GM12878 (cell line): ENCODE results near the gene ELANE. TPM values are rescaled to one million over a fixed set of nuclear protein-coding genes. Genes with fewer than 3 reads are reported as not detected.

Source experiments
- ATAC-seq: fragments of 200-7000 bp; cut with Tn5 transposase; 3 replicates; pipeline ENCODE4 v1.9.1; 2020; ENCODE audit warnings: mild to moderate bottlenecking, moderate library complexity
- BruUV-seq: library from RNA; stranded (reverse); fragments of 400-500 nt; replicated peaks from 2 replicates; lab custom pipeline; 2021; lab: Mats Ljungman, UMichigan
- CTCF ChIA-PET: fragments of 300-600 bp; sonication (Branson Sonifier 250); formaldehyde crosslinking; extraction: SDS; loops from one replicate; lab custom pipeline; 2021; ENCODE audit warnings: inconsistent platforms; lab: Yijun Ruan, JAX
- POLR2A ChIA-PET: fragments of 350-600 bp; formaldehyde crosslinking; extraction: SDS; loops from one replicate; lab custom pipeline; 2021; ENCODE audit warnings: inconsistent platforms; lab: Charles Lee
- RAD21 ChIA-PET: fragments of 300-600 bp; sonication (Branson Sonifier 250); formaldehyde crosslinking; loops from one replicate; lab custom pipeline; 2023; ENCODE audit warnings: antibody characterized with exemption; ENCODE audit not compliant: unreplicated experiment; lab: Charles Lee
- SMC1A ChIA-PET: fragments of 300-600 bp; sonication (Branson Sonifier 250); formaldehyde crosslinking; loops from one replicate; lab custom pipeline; 2023; ENCODE audit not compliant: unreplicated experiment, uncharacterized antibody; lab: Charles Lee
- DNase-seq: peaks from one replicate; pipeline ENCODE4 v3.0.0-alpha.2; 2011; ENCODE audit warnings: low read depth, low spot score
- FAIRE-seq: peaks from 3 replicates; lab custom pipeline; 2011; peaks lifted over from hg19 to GRCh38; lab: Jason Lieb, UNC
- H2AFZ ChIP-seq: 2 replicates; pipeline ENCODE4 v1.6.0; 2011; ENCODE audit warnings: low read depth, low read length, control low read depth; ENCODE audit not compliant: control insufficient read depth
- H3K27ac ChIP-seq: 2 replicates; pipeline ENCODE4 v1.5.1; 2011; ENCODE audit warnings: control low read depth; ENCODE audit not compliant: control insufficient read depth, insufficient read depth
- H3K27me3 ChIP-seq, 2 experiments: replicated peaks in 1 of 2; 2 replicates each; pipeline versions ENCODE4 v1.6.0 to v1.6.1; 2011; ENCODE audit warnings: low read length in 1 of 2; ENCODE audit not compliant: control insufficient read depth in 2 of 2, insufficient read depth in 2 of 2
- H3K36me3 ChIP-seq, 2 experiments: 2 replicates each; pipeline ENCODE4 v1.5.1; 2011; ENCODE audit warnings: low read length in 1 of 2; ENCODE audit not compliant: control insufficient read depth in 2 of 2, insufficient read depth in 2 of 2
- H3K4me1 ChIP-seq: 2 replicates; pipeline ENCODE4 v1.6.1; 2011; ENCODE audit warnings: mild to moderate bottlenecking, low read length, moderate library complexity, mixed read lengths; ENCODE audit not compliant: control insufficient read depth, insufficient read depth
- H3K4me2 ChIP-seq: 2 replicates; pipeline ENCODE4 v1.6.0; 2011; ENCODE audit warnings: control low read depth; ENCODE audit not compliant: control insufficient read depth, insufficient read depth
- H3K4me3 ChIP-seq: fragments of 200-600 bp; sonication (generic); 2 replicates; pipeline ENCODE4 v1.5.1; 2016
- H3K79me2 ChIP-seq: 2 replicates; pipeline ENCODE4 v1.6.0; 2011; ENCODE audit warnings: low read length; ENCODE audit not compliant: control insufficient read depth, insufficient read depth
- H3K9ac ChIP-seq: 2 replicates; pipeline ENCODE4 v1.8.0; 2011; ENCODE audit warnings: low read length, control low read depth, mixed read lengths; ENCODE audit not compliant: control insufficient read depth, insufficient read depth
- H3K9me3 ChIP-seq: replicated peaks from 3 replicates; pipeline ENCODE4 v1.5.1; 2011; ENCODE audit warnings: mild to moderate bottlenecking, low read length; ENCODE audit not compliant: control insufficient read depth, insufficient read depth
- H4K20me1 ChIP-seq: 2 replicates; pipeline ENCODE4 v1.6.0; 2011; ENCODE audit not compliant: control insufficient read depth, insufficient read depth
- BCL11A ChIP-seq: IDR thresholded peaks from 2 replicates; pipeline ENCODE4 v1.6.1; 2011; ENCODE audit warnings: low read depth, low read length
- CBX3 ChIP-seq: fragments of 200-600 bp; sonication (generic); IDR thresholded peaks from 2 replicates; pipeline ENCODE4 v1.6.1; 2016; ENCODE audit warnings: low read depth, borderline replicate concordance
- ELK1 ChIP-seq: IDR thresholded peaks from 2 replicates; pipeline ENCODE4 v1.6.1; 2012; ENCODE audit warnings: low read depth, low read length, improper control_type of control experiment
- LARP7 ChIP-seq: fragments of 450-650 bp; IDR thresholded peaks from 2 replicates; pipeline ENCODE4 v1.6.1; 2017; ENCODE audit warnings: mild to moderate bottlenecking
- RB1 ChIP-seq: fragments of 450-650 bp; formaldehyde crosslinking; IDR thresholded peaks from 2 replicates; pipeline ENCODE4 v1.6.1; 2017; ENCODE audit warnings: mild to moderate bottlenecking, borderline replicate concordance
- SP1 ChIP-seq: IDR thresholded peaks from one replicate; pipeline ENCODE4 v1.6.1; 2011; ENCODE audit warnings: low read depth, low read length
- WGBS: methylation state at CpG from one replicate; pipeline ENCODE4 v1.1.6; 2016; ENCODE audit warnings: low lambda C conversion rate; ENCODE audit not compliant: insufficient replicate concordance, insufficient coverage; ENCODE audit errors: missing lambda C conversion rate; 5-methylcytosine and 5-hydroxymethylcytosine counted together
- in situ Hi-C: fragments of 300-500 bp; cut with MboI; formaldehyde crosslinking; loops from 9 replicates; pipeline ENCODE4 v1.14.3; 2018; ENCODE audit warnings: mixed read lengths
- intact Hi-C: fragments of 100-400 bp; cut with micrococcal nuclease; formaldehyde crosslinking; loops from one replicate; pipeline ENCODE4 v1.14.2; 2022; ENCODE audit not compliant: unreplicated experiment
- polyA plus RNA-seq, 11 experiments: library from polyadenylated mRNA; depleted of rRNA in 4 of 11; unstranded in 6 of 11; stranded (reverse) in 5 of 11; fragments of >200 nt; fragmentation: Nextera tagmentation in 4 of 11; fragmentation: Illumina TruSeq in 1 of 11; extraction: Ambion mirVana in 4 of 11; extraction: Trizol in 1 of 11; gene quantifications; 1 replicate in 1 of 11; 2 replicates in 10 of 11; pipeline versions ENCODE4 v1.2.1 to v1.2.3, GENCODE V29; 2011 to 2016; ENCODE audit warnings: inconsistent platforms in 2 of 11, missing spikeins in 2 of 11, low read depth in 1 of 11
- total RNA-seq, 4 experiments: library from RNA; depleted of rRNA in 3 of 4; stranded (reverse); fragments of >200 nt in 3 of 4; fragmentation: Illumina TruSeq in 1 of 4; extraction: Trizol in 1 of 4; gene quantifications; 2 replicates each; pipeline versions ENCODE4 v1.2.1 to v1.2.3, GENCODE V29; 2013 to 2021
- TF ChIP-seq, protein P1 (sequence below): IDR thresholded peaks from 2 replicates; pipeline ENCODE4 v1.6.1; 2012; ENCODE audit warnings: low read length, inconsistent platforms

The ELANE gene
- total and polyA plus RNA-seq, 10 of the 15 experiments (the other 5 are each of a cell fraction or from before 2014, with no cell fraction given), result not detected

DNA sequence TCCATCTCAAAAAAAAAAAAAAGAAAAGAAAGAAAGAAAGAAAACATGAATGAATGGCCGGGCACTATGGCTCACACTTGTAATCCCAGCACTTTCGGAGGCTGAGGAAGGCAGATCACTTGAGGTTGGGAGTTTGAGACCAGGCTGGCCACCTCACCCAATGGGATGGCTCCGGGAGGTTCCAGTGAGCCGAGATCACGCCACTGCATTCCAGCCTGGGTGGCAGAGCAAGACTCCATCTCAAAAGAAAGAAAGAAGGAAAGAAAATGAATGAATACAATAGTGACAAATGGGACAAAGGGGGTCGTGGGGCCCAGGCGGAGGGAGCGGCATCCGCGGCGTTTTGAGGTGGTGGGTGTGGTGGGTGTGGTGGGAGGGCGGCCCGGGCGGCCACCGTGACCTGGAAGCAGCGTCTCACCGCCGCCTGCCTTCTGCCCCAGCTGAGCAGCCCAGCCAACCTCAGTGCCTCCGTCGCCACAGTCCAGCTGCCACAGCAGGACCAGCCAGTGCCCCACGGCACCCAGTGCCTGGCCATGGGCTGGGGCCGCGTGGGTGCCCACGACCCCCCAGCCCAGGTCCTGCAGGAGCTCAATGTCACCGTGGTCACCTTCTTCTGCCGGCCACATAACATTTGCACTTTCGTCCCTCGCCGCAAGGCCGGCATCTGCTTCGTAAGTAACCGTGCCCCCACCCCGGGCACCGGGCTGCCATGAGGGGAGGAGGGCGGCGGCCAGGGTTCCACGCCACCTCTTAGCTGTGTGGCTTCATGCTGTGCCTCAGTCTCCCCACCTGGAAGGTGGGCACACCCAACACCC lies 6.2 kb upstream of the ELANE start:
- no TSS peak for BruUV-seq
- DNase-seq, result no peak
- TF ChIP-seq, protein P1, sequence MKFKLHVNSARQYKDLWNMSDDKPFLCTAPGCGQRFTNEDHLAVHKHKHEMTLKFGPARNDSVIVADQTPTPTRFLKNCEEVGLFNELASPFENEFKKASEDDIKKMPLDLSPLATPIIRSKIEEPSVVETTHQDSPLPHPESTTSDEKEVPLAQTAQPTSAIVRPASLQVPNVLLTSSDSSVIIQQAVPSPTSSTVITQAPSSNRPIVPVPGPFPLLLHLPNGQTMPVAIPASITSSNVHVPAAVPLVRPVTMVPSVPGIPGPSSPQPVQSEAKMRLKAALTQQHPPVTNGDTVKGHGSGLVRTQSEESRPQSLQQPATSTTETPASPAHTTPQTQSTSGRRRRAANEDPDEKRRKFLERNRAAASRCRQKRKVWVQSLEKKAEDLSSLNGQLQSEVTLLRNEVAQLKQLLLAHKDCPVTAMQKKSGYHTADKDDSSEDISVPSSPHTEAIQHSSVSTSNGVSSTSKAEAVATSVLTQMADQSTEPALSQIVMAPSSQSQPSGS, result no peak
- TF ChIP-seq LARP7, result no peak
- TF ChIP-seq CBX3, result no peak
- TF ChIP-seq BCL11A, result no peak
- TF ChIP-seq ELK1, result no peak
- TF ChIP-seq RB1, result no peak
- no peak for TF ChIP-seq SP1
- TF ChIP-seq, all 136 proteins: peak for 0
- ChIA-PET SMC1A (no interaction called here), CTCF (interaction anchor here (1.3 kb wide), 1 partner anchor 18 kb away, joined by 3 read pairs; no protein-coding TSS in a partner anchor), RAD21 (interaction anchor here (1.2 kb wide), 1 partner anchor 60 kb away, joined by 4 read pairs; no protein-coding TSS in a partner anchor), POLR2A (interaction anchor here (0.9 kb wide), 1 partner anchor 167 kb away, joined by 4 read pairs; no protein-coding TSS in a partner anchor)
- H3K4me3 ChIP-seq, result no peak overlapping the region
- H3K9ac ChIP-seq, result no peak overlapping the region
- WGBS, result 73% methylated on average over 37 of the region's 37 CpGs
- no peak overlapping the region for H2AFZ ChIP-seq
- in situ Hi-C loops, result no loop called here
- no peak for ATAC-seq
- H3K27ac ChIP-seq, result no peak overlapping the region
- H3K9me3 ChIP-seq, result no peaks in the 10 kb centered on the region; the same call in 2 of the 3 replicates
- no peak overlapping the region for H3K4me2 ChIP-seq
- H3K79me2 ChIP-seq, result no peaks in the 10 kb centered on the region
- no peaks in the 10 kb centered on the region for H4K20me1 ChIP-seq
- H3K27me3 ChIP-seq, result no peaks in the 10 kb centered on the region; a peak in 1 of 4 replicates
- intact Hi-C loops, result no loop called here
- H3K4me1 ChIP-seq, result peaks cover 2% of the 10 kb centered on the region; the same call in 1 of the 2 replicates
- H3K36me3 ChIP-seq, result no peaks in the 10 kb centered on the region
- FAIRE-seq, result no peak
